ENCODE data around the gene DUSP28. TPM values are rescaled to one million over a fixed set of nuclear protein-coding genes. Genes with fewer than 3 reads are reported as not detected.
A peak's percentile ranks its signal among the peaks of the same experiment; 100 is the strongest.

The DUSP28 gene
- total RNA-seq, 1 donor from 2014 or later = 72.3 TPM

DNA sequence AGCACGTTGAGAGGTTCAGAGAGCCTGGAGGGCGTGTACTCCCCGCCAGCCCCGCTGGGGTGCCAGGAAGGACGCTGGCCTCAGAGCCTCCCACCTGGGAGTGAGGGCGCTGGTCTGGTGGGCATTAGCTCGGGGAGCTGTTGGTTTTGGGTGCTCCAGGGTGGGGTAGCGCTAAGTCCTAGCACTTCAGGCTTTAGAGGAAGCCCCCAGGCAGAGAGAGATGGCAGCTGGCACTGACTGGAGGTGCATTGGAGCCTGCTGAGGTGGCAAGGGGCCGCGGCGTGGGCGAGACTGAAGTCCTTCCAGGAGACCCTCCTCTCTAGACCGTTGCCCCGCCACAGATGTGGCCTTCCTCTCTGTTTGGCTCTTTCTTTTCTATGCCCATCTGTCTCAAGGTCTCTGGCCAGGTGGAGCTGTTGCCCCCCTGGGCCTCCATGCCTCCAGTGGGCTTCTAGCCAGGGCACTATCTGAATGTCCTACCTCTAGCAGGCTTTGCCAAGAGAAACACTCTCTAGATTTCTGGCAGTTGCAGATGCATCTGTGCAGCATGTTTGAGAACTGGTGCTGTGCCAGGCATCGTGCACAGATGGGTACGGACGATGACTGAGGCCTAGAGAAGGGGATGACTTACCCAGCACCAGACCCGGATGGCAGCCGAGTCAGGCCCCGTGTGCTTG is 33.0 kb downstream of the DUSP28 start:
- Histone ChIP-seq H3K4me1 (peaks cover 9 to 24% of the 10 kb centered on the region in 2 donors), H3K27me3 (no peaks in the 10 kb centered on the region), H3K36me3 (peaks cover 14 to 37% of the 10 kb centered on the region in 2 donors), H3K27ac (no peak overlapping the region), H3K4me3 (no peak overlapping the region), H3K9me3 (no peaks in the 10 kb centered on the region)
- no peak for DNase-seq (ENCODE audit: low spot score in 2 of 2)
- intact Hi-C loops (cut with DNase I) = no loop called here
- TF ChIP-seq, protein P1, sequence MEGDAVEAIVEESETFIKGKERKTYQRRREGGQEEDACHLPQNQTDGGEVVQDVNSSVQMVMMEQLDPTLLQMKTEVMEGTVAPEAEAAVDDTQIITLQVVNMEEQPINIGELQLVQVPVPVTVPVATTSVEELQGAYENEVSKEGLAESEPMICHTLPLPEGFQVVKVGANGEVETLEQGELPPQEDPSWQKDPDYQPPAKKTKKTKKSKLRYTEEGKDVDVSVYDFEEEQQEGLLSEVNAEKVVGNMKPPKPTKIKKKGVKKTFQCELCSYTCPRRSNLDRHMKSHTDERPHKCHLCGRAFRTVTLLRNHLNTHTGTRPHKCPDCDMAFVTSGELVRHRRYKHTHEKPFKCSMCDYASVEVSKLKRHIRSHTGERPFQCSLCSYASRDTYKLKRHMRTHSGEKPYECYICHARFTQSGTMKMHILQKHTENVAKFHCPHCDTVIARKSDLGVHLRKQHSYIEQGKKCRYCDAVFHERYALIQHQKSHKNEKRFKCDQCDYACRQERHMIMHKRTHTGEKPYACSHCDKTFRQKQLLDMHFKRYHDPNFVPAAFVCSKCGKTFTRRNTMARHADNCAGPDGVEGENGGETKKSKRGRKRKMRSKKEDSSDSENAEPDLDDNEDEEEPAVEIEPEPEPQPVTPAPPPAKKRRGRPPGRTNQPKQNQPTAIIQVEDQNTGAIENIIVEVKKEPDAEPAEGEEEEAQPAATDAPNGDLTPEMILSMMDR (IDR thresholded peaks at IDR 0.05) = no peak

DNA sequence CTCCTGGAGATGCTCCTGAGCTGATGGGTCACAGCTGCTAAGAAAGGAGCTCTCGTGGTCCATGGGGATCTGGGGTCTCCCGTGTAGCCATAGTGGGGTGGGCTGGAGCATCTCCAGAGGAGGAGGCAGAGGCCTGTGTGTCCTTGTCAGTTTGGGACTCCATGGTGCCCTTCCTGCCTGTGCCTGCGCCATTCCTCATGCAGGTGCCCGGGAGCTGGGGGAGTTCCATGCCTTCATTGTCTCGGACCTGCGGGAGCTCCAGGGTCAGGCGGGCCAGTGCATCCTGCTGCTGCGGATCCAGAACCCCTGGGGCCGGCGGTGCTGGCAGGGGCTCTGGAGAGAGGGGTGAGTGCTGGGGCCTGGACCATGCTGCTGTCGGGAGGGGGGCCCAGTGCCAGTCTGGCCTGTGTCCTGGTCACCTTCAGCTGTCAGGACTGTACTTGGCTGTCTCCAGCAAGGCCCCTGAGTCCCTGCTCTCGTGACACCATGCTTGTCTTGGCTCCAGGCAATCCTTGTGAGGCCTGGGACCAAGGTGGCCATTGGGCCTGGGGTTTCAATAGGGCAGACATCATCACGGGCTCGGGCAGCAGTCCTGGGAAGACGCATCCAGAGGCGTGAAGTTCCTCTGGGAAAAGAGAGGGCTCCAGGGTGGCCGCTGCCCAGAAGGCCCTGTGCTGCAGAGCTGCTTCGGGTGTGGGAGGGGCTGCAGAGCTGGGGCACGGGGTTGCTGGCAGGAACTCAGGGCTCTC is 33.7 kb downstream of the DUSP28 start:
- H3K36me3 ChIP-seq = peaks cover 20 to 44% of the 10 kb centered on the region in 2 donors
- intact Hi-C loops (cut with DNase I) = no loop called here
- H3K9me3 ChIP-seq = no peaks in the 10 kb centered on the region
- TF ChIP-seq, protein P1 (IDR thresholded peaks at IDR 0.05) = no peak
- peaks cover 9 to 20% of the 10 kb centered on the region in 2 donors for H3K4me1 ChIP-seq
- no peak overlapping the region for H3K27ac ChIP-seq
- no peaks in the 10 kb centered on the region for H3K27me3 ChIP-seq
- DNase-seq (ENCODE audit: low spot score in 2 of 2) = peak in 1 of 2 donors; percentile 62
- H3K4me3 ChIP-seq = no peak overlapping the region

DNA sequence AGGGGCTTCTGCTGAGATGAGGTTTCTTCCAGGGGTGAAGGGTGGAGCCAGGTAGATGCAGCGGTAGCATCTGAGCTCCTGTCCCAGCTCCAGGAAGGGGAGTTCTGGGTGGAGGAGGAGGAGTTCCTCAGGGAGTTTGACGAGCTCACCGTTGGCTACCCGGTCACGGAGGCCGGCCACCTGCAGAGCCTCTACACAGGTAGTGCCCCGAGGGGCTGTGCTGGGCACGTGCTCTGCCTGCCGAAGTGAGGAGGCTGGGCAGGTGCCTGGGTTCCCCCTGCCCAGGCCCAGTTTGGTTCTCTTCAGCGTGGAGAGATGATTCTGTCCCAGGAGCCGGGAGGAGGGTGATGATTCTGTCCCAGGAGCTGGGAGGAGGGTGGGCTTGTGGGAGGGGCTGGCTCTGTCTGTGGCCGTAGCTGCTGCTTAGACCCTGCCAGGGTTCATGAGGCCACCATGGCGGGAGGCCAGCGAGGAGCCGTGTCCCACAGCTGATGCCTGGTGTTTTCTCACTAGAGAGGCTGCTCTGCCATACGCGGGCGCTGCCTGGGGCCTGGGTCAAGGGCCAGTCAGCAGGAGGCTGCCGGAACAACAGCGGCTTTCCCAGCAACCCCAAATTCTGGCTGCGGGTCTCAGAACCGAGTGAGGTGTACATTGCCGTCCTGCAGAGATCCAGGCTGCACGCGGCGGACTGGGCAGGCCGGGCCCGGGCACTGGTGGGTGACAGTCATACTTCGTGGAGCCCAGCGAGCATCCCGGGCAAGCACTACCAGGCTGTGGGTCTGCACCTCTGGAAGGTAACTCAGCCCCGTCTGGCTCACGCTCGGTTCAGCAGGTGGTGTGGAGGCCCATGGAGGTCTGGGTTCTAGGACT is 34.6 kb downstream of the DUSP28 start:
- H3K27ac ChIP-seq = no peak overlapping the region
- TF ChIP-seq, protein P1 (IDR thresholded peaks at IDR 0.05) = no peak
- no peak overlapping the region for H3K4me3 ChIP-seq
- H3K36me3 ChIP-seq = peaks cover 27 to 41% of the 10 kb centered on the region in 2 donors
- H3K4me1 ChIP-seq = peaks cover 9 to 20% of the 10 kb centered on the region in 2 donors
- no peaks in the 10 kb centered on the region for H3K27me3 ChIP-seq
- peak; percentile 6 to 59 for DNase-seq (ENCODE audit: low spot score in 2 of 2)
- no peaks in the 10 kb centered on the region for H3K9me3 ChIP-seq
- intact Hi-C loops (cut with DNase I) = no loop called here

DNA sequence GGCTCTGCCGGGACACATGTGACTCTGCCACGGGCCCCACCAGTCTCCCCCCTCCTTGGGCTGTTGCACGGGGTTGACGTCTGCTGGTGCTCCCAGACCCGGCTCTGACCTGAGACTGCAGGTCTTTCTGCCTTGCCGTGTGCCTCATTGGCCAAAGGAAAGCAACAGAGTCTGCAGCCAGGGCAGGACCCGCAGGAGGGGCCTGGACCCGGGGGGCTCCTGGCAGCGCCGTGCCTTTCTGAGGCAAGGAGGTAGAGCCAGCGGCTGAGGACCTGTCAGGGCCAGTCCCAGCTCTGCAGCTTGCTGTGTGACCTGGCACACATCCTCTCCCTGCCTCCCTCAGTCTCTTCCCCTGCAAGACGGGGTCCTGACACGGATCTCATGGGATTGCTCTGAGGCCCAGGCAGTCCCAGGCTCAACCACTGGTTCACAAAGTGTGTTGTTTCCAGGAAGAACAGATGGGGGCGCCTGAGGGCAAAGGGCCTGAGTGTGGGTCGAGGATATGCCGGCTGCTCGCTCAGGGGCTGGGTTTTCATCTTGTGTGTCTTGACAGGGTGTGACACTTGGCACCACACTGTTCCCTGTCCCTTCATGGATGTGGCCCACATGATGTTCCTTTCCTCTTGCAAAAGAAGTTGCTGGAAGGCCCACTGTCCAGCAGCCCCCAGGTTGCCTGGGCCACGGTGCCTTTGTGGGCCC is 35.4 kb downstream of the DUSP28 start:
- DNase-seq (ENCODE audit: low spot score in 2 of 2) = peak; percentile 7 to 63
- no peak overlapping the region for H3K27ac ChIP-seq
- H3K36me3 ChIP-seq = peaks cover 24 to 33% of the 10 kb centered on the region in 2 donors

More for the DNA sequence above, 35.4 kb downstream of the DUSP28 start:
- Histone ChIP-seq H3K4me3 (no peak overlapping the region), H3K4me1 (peaks cover 9 to 20% of the 10 kb centered on the region in 2 donors), H3K9me3 (no peaks in the 10 kb centered on the region), H3K27me3 (no peaks in the 10 kb centered on the region)
- TF ChIP-seq, protein P1 (IDR thresholded peaks at IDR 0.05) = peak in 1 of 3 experiments; percentile 29
- intact Hi-C loops (cut with DNase I) = no loop called here
